SH-SY5Y (cell line): Measurements from ENCODE around the gene ZNF83.

Source experiments
- GATA2 ChIP-seq: IDR thresholded peaks from 2 replicates; pipeline ENCODE4 v1.6.1; 2011; ENCODE audit warnings: mild to moderate bottlenecking, low read depth, low read length
- GATA3 ChIP-seq: IDR thresholded peaks from 2 replicates; pipeline ENCODE4 v1.6.1; 2011; ENCODE audit warnings: low read depth, mild to moderate bottlenecking, low read length, moderate library complexity

DNA sequence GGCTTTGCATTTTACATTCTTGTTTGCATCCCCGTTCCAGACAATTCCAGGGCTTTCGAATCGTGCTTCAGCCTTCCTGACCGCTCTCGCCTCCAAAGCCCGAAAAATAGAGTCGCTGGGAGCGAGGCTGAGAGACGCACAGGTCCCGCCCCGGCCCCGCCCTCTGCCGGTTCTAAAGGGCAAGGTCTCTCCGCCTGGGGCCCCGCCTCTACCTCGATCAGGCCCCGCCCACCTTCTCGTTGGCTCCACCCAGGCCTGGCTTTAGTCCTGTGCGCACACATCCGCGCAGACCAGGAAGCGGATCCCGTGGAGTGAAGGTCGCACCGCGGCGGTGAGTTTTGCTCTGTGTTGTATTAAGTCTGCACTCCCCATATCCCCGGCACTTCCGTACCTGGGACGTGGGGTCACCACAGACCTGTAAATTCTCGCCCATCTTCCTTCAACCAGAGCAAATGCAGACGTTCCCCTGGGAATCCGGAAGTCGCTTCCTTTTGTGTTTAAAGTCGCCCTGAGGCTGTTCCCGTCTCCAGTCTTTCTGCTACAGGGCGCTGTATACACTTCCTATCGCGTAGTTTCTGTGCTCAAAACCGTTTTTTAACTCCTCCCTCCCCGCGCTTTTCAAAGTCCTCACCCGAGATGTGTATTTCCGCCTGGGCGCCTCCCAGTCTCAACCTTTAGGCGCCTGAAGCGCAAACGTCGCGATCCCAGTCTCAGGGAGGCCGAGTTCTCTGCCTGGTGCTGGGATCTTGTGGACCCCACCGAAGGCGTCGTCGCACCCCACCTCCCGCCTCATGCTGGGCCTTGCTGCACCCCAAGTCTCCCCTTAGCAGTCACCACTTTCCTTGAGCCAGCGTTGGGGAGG lies 67.9 kb downstream of the ZNF83 start, which contains the start of gene ZNF701:
- TF ChIP-seq GATA2 (no peak), GATA3 (no peak)
